Ramos (cell line): ENCODE results near the gene PRRC2B.

Source experiments
- in situ Hi-C: fragments of 300-500 bp; cut with MboI; formaldehyde crosslinking; loops from one replicate; pipeline ENCODE4 v1.14.3; 2022; ENCODE audit warnings: low sequenced_read_pairs; ENCODE audit not compliant: unreplicated experiment

The PRRC2B gene

GRCh38 chr9:131406563-131407436 lies 12.9 kb downstream of the PRRC2B start:
- in situ Hi-C loops, result no loop called here

DNA sequence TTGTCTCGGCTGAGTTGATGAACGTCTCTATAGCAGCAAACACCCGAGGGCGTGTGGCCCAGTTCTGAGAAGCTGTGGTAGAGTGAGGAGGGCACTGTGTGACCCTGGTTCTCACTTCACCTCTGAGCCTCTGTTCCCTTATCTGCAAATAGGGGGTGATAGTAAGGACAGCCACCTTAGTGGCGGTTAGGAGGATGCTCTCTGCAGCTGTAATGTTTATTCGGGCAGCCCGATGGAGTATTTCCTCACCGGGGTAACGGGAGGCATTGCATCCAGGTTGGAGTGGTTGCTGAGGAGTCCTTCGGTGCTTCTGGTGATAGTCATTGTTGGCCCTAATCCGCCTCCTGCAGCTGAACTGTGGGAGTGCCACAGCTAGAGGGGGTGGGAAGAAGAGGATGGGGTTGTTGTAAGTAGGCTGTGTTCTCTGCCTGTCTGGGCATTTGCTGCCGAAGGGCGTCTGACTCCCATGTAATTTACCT lies 13.9 kb downstream of the PRRC2B start:
- in situ Hi-C loops, result no loop called here

DNA sequence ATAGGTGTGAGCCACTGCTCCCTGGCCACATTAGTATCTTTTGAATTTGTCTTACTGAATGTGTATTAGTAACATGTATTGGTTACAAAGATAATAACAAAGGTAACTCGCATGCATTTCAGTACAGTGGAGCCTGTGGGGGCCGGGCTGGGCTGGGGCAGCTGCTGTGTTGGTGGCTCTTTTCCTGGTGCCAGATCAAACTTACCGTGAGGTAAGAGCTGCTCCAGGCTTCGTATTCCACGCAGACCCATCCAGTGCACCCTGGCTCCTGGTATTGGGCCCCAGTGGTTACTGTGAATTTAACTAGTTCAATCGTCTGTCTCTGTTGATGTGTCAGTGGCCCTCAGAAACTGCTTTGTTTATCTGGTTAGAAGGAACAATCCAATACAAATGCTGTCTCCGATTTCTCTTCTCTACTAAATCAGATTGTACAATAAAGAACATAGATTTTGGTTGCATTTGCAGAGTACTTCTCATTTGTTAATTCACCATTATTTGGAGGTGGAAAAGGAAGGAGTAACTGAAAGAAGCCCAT lies 15.6 kb downstream of the PRRC2B start:
- in situ Hi-C loops, result no loop called here

- in situ Hi-C loops, result no loop called here
These were observed 16.2 kb downstream of the PRRC2B start for GRCh38 chr9:131410044-131410491.

- in situ Hi-C loops, result no loop called here
These were observed 18.1 kb downstream of the PRRC2B start for GRCh38 chr9:131411719-131412681.

- in situ Hi-C loops, result no loop called here
These were observed 22.6 kb downstream of the PRRC2B start for GRCh38 chr9:131416509-131416908.

DNA sequence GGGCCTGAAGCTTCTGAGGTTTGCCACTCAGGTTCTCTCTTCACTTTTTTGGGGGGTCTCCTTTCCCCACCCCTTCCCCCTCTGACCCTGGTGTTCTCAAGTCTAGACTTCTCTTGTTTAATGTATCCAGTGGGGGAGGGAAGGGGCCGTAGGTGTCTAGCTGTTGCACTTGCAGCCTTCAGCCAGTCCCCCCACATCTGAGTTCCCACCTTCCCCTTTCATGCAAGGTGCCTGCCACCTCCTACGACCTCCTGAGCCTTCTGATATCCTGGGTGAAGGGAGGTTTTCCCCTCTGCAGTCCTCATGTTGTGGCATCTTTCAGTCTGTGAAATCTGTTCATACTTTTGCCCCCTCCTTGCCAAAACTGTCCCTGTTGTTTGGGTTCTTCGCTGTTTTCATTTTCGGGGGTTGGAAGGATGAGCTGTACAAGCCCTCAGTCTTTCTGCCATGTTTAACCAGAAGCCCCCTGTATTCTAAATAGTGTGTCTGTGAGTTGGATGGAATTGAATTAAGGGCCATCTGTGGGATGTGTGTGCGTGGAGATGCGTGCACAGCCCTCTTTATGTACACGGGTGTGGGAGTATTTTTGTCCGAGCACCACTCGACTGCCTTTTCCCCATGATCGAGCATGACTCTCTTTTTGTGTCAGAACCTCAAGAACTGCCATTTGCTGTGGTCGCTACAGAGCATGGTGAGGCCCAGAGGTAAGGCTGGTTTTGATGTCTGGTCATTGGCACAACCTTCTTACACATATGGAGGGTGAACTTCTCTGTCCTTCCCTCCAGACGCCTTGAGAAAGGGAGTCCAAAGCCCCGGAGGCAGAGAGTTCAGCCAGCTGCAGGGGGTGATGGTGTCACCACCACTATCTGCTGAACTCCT lies 23.6 kb downstream of the PRRC2B start:
- in situ Hi-C loops, result no loop called here

- in situ Hi-C loops, result no loop called here
These were observed 24.5 kb downstream of the PRRC2B start for GRCh38 chr9:131418143-131419025.

DNA sequence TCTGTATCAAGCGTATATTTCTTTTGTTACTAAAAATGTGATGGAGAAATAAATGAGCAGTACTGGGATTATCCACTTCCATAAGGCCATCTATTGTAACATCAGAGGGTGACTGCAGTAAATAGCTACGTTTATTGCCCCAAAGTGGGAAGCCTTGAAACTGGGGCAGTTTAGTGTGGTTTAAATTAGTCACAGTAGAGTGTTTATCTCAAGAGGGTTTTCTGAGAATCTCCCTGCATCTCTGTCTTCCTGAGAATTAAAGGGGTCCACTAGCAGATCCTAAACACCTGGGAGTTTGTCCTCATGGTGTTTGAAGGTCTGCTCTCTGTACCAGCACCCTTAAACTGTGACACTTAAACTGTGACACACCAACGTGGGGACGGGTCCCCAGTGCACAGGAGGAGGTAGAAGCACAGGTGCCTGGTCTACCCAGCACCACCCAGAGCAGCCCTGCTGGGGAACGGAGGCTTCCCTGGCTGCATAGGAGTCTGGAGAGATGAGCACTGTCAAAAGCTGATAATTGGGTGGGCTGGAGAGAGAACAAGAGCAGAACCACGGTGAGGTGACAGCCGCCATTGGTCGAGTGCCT lies 25.2 kb downstream of the PRRC2B start:
- in situ Hi-C loops, result no loop called here

DNA sequence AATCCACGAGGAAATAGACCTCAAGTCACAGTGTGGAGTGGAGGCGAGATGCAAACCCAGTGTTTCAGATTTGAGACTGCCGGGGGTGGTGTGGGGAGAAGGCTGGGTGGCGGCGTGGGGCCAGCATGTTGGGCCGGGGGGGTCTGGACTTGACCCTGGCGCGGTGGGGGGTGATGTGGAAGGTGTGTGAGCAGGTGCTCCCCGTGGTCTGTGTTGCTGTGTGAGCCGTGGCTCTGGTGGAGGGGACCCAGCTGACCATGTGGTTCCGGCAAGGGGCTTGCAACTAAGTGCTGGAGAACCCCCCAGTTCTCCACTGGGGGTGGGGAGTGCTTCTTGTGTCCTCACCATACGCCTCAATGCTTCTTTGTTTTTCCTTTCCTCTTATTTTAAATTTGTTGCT lies 25.8 kb downstream of the PRRC2B start:
- in situ Hi-C loops, result no loop called here

GRCh38 chr9:131420980-131421624 lies 27.2 kb downstream of the PRRC2B start:
- in situ Hi-C loops, result no loop called here

- in situ Hi-C loops, result no loop called here
These were observed 27.8 kb downstream of the PRRC2B start for GRCh38 chr9:131421691-131422090.

GRCh38 chr9:131422241-131422792 lies 28.4 kb downstream of the PRRC2B start:
- in situ Hi-C loops, result no loop called here

DNA sequence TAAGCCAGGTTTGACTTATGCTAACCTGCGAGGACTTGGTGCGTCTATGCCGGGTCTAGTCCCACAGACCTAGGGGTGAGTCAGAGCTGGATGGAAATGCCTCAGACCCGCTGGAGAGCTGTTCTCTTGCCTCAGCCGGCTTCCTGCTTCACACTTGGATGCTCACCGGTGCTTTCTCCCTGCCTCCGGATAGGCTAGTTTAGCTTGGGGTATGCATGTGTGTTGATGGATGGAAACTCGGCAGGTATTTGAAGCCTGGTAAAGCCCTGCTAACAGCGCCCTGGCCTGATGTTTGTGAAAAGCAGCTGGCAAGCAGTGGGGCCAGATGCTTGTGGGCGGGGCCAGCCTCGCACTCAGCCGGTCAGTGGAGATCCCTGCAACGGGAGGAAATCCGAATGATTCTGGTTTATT lies 29.3 kb downstream of the PRRC2B start:
- in situ Hi-C loops, result no loop called here

DNA sequence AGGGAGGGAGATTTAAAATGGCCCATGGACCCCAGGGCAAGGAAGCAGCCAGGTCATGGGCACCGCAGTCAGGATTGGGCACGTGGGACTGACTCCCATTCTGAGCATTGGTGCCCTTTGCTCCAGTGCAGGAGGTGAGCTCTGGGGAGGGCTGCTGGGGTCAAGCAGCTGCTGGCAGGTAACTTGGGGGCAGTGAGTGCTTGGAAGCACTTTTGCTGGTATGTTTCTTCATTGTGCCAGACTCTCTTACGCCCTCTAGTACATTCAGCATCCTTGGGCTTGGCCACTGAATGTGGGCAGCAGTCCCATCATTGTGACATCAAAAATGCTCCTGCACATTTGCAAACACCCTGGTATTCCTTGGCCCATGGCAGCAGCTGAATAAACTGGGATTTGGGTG lies 32.7 kb downstream of the PRRC2B start:
- in situ Hi-C loops, result no loop called here

DNA sequence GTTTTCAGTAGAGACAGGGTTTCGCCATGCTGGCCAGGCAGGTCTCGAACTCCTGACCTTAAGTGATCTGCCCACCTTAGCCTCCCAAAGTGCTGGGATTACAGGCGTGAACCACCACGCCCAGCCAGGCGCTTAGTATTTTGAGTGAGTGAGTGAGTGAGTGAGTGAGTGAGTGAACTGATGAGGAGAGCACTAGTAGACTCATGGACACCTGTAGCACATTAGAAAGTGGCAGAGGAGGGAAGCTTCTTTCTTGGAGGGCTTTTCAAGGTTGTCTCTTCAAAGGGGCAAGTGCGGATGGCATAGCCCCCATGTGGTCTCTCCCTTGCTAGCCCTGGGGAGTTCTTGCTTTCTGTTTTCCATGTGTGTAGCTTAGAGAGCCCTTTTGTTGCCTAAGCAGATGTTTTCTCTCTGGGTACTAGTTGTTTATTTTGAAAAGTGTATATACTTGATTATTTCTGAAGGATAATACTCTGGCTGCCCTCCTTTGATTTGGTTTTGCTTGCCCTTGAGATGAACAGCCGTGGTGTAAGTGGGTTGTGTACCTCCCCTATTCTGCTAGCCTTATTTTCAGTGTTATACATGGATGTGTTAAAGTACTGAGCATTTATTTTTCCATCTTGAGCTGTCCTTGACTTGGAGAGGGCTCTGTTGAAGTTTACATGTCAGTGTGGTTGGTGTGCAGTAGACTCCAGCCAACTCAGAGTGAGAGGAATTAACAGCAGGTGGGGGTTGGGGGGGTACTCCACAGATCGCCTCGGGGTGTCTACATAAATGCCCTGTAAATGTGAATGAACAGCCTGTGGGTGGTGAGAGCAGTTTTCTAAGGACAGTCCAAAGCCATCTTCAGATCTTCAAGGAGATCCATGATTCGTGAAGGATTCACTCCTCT lies 35.5 kb downstream of the PRRC2B start:
- in situ Hi-C loops, result no loop called here

- in situ Hi-C loops, result no loop called here
These were observed 38.2 kb downstream of the PRRC2B start for GRCh38 chr9:131432050-131432449.
